ENCODE data around the gene POC1B.

DNA sequence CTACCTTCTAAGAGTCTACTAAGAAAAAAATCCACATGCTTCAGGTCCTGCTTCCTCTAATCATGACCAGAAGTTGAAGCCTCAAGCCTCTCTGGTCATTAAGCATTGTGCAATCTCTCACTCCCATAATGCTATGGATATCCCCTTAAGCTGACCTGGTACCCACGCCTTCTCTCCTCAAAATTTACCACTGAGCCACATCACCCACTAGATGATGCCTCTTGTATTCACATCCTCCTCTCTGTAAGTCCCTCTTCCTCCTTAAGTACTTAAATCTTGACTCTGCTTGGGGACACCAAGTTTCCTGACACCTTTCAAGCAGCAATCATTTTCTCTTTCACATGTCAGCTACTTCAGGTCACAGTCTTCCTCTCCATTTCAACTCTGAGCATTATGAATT lies 11.1 kb downstream of the POC1B start:
- TF ChIP-seq TARDBP (IDR thresholded peaks at IDR 0.05) (no peak), SUZ12 (IDR thresholded peaks at IDR 0.05) (no peak), SP1 (IDR thresholded peaks at IDR 0.05) (no peak), BHLHE40 (IDR thresholded peaks at IDR 0.05; ENCODE audit: borderline replicate concordance) (no peak), FOXK2 (IDR thresholded peaks at IDR 0.05) (no peak)
- TF ChIP-seq, protein P1, sequence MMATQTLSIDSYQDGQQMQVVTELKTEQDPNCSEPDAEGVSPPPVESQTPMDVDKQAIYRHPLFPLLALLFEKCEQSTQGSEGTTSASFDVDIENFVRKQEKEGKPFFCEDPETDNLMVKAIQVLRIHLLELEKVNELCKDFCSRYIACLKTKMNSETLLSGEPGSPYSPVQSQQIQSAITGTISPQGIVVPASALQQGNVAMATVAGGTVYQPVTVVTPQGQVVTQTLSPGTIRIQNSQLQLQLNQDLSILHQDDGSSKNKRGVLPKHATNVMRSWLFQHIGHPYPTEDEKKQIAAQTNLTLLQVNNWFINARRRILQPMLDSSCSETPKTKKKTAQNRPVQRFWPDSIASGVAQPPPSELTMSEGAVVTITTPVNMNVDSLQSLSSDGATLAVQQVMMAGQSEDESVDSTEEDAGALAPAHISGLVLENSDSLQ (IDR thresholded peaks at IDR 0.05): no peak
